ENCODE data around the gene LASP1.

DNA sequence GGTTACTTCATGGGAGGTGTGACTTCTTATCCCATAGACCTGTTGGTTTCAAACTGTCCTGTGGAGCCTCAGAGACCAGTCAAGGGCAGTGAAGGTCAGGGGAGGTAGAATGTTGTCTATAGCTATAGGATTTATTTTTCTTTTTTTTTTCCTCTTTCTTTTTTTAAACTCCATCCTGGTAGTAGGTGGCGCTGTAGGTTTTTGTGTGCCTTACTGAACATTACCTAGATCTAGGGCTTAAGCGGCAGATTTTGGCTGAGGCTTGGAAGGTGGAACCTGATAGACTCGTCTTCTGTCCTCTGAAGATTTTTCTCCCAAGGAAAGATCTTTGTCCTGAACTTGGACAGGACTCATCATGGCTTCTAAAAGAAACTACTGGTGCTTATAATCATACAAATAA, 47.4 kb downstream of the LASP1 start:
- TF ChIP-seq EZH2 (IDR thresholded peaks at IDR 0.05; ENCODE audit: borderline replicate concordance, low read depth, low read length, severe bottlenecking) (no peak), CTCF (IDR thresholded peaks at IDR 0.05; ENCODE audit: extremely low read depth in 1 of 2, insufficient read depth in 1 of 2, low read depth in 1 of 2, low read length in 2 of 2) (no peak), POLR2A (IDR thresholded peaks at IDR 0.05; ENCODE audit: low read depth, low read length) (no peak)
